Fibroblast of gingiva (primary cell): ENCODE measurements around the gene NOP53.

Experiments used
- DNase-seq: peaks from one replicate; pipeline ENCODE4 v3.0.0-alpha.2; 2011; ENCODE audit warnings: low read depth

NOP53 gene

DNA sequence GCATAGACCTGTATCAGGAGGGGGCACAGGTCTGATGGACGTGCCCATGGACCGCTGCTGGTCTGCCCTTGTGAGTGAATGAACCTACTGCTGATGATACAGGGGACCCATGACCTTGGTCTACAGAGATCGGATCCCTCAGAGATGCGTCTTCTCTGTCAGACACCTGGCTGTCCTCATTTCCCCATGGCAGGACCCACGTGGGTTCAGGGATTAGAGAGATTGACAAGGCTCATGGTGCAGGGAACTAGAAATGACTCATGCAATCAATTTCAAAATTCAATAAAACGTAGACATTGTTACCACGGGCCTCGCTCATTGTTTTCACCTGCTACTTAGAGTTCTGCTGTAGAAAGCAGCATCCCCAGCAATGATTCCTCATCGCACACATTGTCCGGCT is 60.0 kb downstream of the NOP53 start:
- DNase-seq = no peak

DNA sequence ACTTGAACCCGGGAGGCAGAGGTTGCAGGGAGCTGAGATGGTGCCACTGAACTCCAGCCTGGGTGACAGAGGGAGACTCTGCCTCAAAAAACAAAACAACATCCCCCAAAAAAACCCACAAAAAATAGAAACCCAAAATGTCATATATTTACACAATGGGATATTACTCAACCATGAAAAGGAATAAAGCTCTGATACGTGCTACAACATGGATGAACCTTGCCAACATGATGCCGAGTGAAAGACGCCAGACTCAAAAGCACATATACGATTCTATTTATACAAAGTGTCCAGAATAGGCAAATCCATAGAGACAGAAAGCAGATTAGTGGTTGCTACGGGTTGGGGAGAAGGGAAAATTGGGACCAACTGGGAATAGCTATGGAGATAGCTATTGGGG is 61.1 kb downstream of the NOP53 start:
- DNase-seq = no peak
